Stimulated activated CD8-positive, alpha-beta memory T cell treated with anti-CD3 and anti-CD28 coated beads, Interleukin-15, amount 100 ng/mL, for 1 hour (primary cell): ENCODE measurements around the gene COMMD7.

Experiments
- DNase-seq: peaks from one replicate; pipeline ENCODE4 v3.0.0-alpha.2; 2020; ENCODE audit warnings: low read depth

The COMMD7 gene

GRCh38 chr20:32675223-32675975 lies 67.9 kb downstream of the COMMD7 start:
- no peak for DNase-seq

GRCh38 chr20:32674362-32674789 lies 68.9 kb downstream of the COMMD7 start:
- DNase-seq = peak; percentile 66

GRCh38 chr20:32672982-32673851 lies 70.0 kb downstream of the COMMD7 start:
- no peak for DNase-seq

GRCh38 chr20:32672394-32672981 lies 70.8 kb downstream of the COMMD7 start:
- DNase-seq = no peak

- DNase-seq = no peak
Observed at GRCh38 chr20:32670773-32671455, 72.4 kb downstream of the COMMD7 start.

- DNase-seq = no peak
Observed at GRCh38 chr20:32667027-32667426, 76.2 kb downstream of the COMMD7 start.

- no peak for DNase-seq
Observed at GRCh38 chr20:32664678-32665159, 78.5 kb downstream of the COMMD7 start.

GRCh38 chr20:32664012-32664677 lies 79.1 kb downstream of the COMMD7 start:
- no peak for DNase-seq

GRCh38 chr20:32663335-32664011 lies 79.8 kb downstream of the COMMD7 start:
- DNase-seq = no peak

- DNase-seq = no peak
Observed at GRCh38 chr20:32661820-32662528, 81.3 kb downstream of the COMMD7 start.

GRCh38 chr20:32660661-32661060 lies 82.6 kb downstream of the COMMD7 start:
- DNase-seq = no peak

- no peak for DNase-seq
Observed at GRCh38 chr20:32656827-32657226, 86.4 kb downstream of the COMMD7 start.

- no peak for DNase-seq
Observed at GRCh38 chr20:32655903-32656512, 87.3 kb downstream of the COMMD7 start.

GRCh38 chr20:32652739-32653526 lies 90.3 kb downstream of the COMMD7 start:
- peak; percentile 80 for DNase-seq
